HepG2 (cell line): ENCODE data around the gene COL27A1. TPM values are rescaled to one million over a fixed set of nuclear protein-coding genes. Genes with fewer than 3 reads are reported as not detected.

Experiments
- AGO2 ChIP-seq: fragments of 200-400 bp; formaldehyde crosslinking; optimal IDR thresholded peaks from 2 replicates; pipeline ENCODE3; 2017; ENCODE audit warnings: mild to moderate bottlenecking, low read depth, low read length, moderate library complexity
- ATF2 ChIP-seq: sonication (generic); formaldehyde crosslinking; IDR thresholded peaks from 2 replicates; pipeline ENCODE4 v1.4.0; 2020; ENCODE audit warnings: missing genetic modification reagents
- BRD4 ChIP-seq: sonication (generic); formaldehyde crosslinking; IDR thresholded peaks from 2 replicates; pipeline ENCODE4 v1.4.0; 2020; ENCODE audit warnings: missing genetic modification reagents
- KAT7 ChIP-seq: IDR thresholded peaks from 2 replicates; pipeline ENCODE4 v1.6.1; 2018; ENCODE audit warnings: borderline replicate concordance, missing compliant biosample characterization
- NFKBIZ ChIP-seq: IDR thresholded peaks from 2 replicates; pipeline ENCODE4 v1.6.1; 2018; ENCODE audit warnings: missing genetic modification reagents, missing compliant biosample characterization
- NRL ChIP-seq: sonication (generic); formaldehyde crosslinking; IDR thresholded peaks from 2 replicates; pipeline ENCODE4 v1.5.0; 2020; ENCODE audit warnings: missing genetic modification reagents, mild to moderate bottlenecking, moderate library complexity, borderline replicate concordance
- RBM39 ChIP-seq: fragments of 200-400 bp; formaldehyde crosslinking; IDR thresholded peaks from one replicate; pipeline ENCODE4 v1.6.1; 2018; ENCODE audit warnings: antibody characterized with exemption, mild to moderate bottlenecking, low read depth, low read length; ENCODE audit not compliant: poor library complexity, severe bottlenecking
- RXRB ChIP-seq: IDR thresholded peaks from 2 replicates; pipeline ENCODE4 v1.6.1; 2016; ENCODE audit warnings: borderline replicate concordance, missing genetic modification reagents, missing compliant biosample characterization
- U2AF2 ChIP-seq: fragments of 200-400 bp; formaldehyde crosslinking; IDR thresholded peaks from 2 replicates; pipeline ENCODE4 v1.6.1; 2017; ENCODE audit warnings: low read depth, mild to moderate bottlenecking, low read length
- XRCC5 ChIP-seq: fragments of 200-400 bp; formaldehyde crosslinking; optimal IDR thresholded peaks from 2 replicates; pipeline ENCODE3; 2017; ENCODE audit warnings: mild to moderate bottlenecking, low read length
- ZBTB38 ChIP-seq: sonication (generic); formaldehyde crosslinking; IDR thresholded peaks from 2 replicates; pipeline ENCODE4 v1.5.1; 2020; ENCODE audit warnings: mild to moderate bottlenecking, missing genetic modification reagents
- ZNF264 ChIP-seq: sonication (generic); formaldehyde crosslinking; IDR thresholded peaks from 2 replicates; pipeline ENCODE4 v1.4.0; 2020; ENCODE audit warnings: missing genetic modification reagents
- ZNF468 ChIP-seq: sonication (generic); formaldehyde crosslinking; IDR thresholded peaks from 2 replicates; pipeline ENCODE4 v1.8.0; 2022; ENCODE audit warnings: mild to moderate bottlenecking, moderate library complexity, missing genetic modification reagents
- ZNF569 ChIP-seq: sonication (generic); formaldehyde crosslinking; IDR thresholded peaks from 2 replicates; pipeline ENCODE4 v1.5.0; 2020; ENCODE audit warnings: mild to moderate bottlenecking, missing genetic modification reagents, moderate library complexity, borderline replicate concordance
- ZNF879 ChIP-seq: sonication (generic); formaldehyde crosslinking; IDR thresholded peaks from 2 replicates; pipeline ENCODE4 v1.8.1; 2023; ENCODE audit warnings: missing genetic modification reagents
- polyA plus RNA-seq, 8 experiments: library from polyadenylated mRNA; depleted of rRNA in 3 of 8; stranded (reverse) in 7 of 8; unstranded in 1 of 8; fragments of >200 nt; fragmentation: Illumina TruSeq in 4 of 8; extraction: Trizol in 4 of 8; gene quantifications; 2 replicates each; pipeline versions ENCODE4 v1.2.1 to v1.2.3, GENCODE V29; 2011 to 2016; ENCODE audit warnings: low read depth in 4 of 8, missing spikeins in 1 of 8, mixed read lengths in 1 of 8; ENCODE audit not compliant: insufficient read depth in 1 of 8
- total RNA-seq, 5 experiments: library from RNA; depleted of rRNA; stranded (reverse); fragments of >200 nt; fragmentation: Illumina TruSeq; extraction: Trizol; gene quantifications; 2 replicates each; pipeline ENCODE4 v1.2.3, GENCODE V29; 2016; ENCODE audit warnings: low read depth in 1 of 5
- TF ChIP-seq, protein P1 (sequence below): sonication (generic); formaldehyde crosslinking; IDR thresholded peaks from 2 replicates; pipeline ENCODE4 v1.4.0; 2020; ENCODE audit warnings: missing genetic modification reagents, borderline replicate concordance
- TF ChIP-seq, protein P2 (sequence below), 2 experiments: fragments of 450-650 bp in 1 of 2; sonication (generic) in 1 of 2; formaldehyde crosslinking; IDR thresholded peaks; 2 replicates each; pipeline versions ENCODE4 v1.5.0 to v1.8.0; 2020 to 2022; ENCODE audit warnings: mild to moderate bottlenecking in 1 of 2, missing genetic modification reagents in 1 of 2
- TF ChIP-seq, protein P3 (sequence below): sonication (generic); formaldehyde crosslinking; IDR thresholded peaks from 2 replicates; pipeline ENCODE4 v1.5.0; 2020; ENCODE audit warnings: mild to moderate bottlenecking, missing genetic modification reagents, borderline replicate concordance
- TF ChIP-seq, protein P4 (sequence below): IDR thresholded peaks from 2 replicates; pipeline ENCODE4 v1.6.1; 2018; ENCODE audit warnings: missing genetic modification reagents, mild to moderate bottlenecking, missing compliant biosample characterization

The COL27A1 gene
- total and polyA plus RNA-seq, 2 of the 13 experiments (the other 11 are each of a cell fraction or from before 2014, with no cell fraction given), result 71.3 to 89.1 TPM

DNA sequence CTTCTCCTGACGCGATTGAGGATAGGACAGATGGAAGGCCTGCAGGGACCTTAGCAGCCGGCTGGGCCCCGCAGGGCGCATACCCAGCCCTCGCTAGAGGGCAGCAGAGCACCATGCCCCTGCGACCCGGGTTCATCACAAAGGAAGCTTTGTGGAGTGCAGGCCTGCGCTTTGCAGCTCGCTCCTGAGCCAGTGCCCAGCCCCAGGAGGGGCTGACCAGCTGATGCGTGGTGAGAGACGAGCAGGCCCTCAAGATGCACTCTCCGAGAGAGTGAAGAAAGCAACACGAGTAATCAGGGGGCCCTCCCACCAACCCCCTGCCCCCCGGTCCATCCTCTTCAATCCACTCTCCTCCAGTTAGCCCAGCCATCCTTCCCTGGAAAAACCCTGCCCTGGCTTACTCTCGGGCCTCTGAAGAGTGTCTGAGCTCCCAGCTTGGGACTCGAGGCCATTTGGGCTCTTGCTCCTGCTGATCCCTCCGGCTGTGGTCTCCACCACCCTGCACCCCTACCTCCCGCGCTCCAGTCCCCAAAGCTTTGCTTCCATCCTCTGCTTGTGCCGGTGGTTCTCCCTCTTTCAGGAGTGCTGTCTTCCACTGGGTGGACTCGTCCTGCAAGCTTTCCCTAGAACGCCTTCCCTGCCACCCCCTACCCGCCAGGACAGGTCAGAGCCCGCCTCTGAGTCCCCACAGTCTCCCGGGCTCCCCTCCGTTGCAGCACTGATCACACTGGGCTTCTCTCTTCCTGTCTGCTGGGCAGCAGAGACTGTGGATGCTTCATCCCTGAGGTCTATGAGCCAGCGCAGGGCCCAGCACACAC, 47.1 kb upstream of the COL27A1 start (continued):
- no peak for TF ChIP-seq BRD4
- TF ChIP-seq, protein P1, sequence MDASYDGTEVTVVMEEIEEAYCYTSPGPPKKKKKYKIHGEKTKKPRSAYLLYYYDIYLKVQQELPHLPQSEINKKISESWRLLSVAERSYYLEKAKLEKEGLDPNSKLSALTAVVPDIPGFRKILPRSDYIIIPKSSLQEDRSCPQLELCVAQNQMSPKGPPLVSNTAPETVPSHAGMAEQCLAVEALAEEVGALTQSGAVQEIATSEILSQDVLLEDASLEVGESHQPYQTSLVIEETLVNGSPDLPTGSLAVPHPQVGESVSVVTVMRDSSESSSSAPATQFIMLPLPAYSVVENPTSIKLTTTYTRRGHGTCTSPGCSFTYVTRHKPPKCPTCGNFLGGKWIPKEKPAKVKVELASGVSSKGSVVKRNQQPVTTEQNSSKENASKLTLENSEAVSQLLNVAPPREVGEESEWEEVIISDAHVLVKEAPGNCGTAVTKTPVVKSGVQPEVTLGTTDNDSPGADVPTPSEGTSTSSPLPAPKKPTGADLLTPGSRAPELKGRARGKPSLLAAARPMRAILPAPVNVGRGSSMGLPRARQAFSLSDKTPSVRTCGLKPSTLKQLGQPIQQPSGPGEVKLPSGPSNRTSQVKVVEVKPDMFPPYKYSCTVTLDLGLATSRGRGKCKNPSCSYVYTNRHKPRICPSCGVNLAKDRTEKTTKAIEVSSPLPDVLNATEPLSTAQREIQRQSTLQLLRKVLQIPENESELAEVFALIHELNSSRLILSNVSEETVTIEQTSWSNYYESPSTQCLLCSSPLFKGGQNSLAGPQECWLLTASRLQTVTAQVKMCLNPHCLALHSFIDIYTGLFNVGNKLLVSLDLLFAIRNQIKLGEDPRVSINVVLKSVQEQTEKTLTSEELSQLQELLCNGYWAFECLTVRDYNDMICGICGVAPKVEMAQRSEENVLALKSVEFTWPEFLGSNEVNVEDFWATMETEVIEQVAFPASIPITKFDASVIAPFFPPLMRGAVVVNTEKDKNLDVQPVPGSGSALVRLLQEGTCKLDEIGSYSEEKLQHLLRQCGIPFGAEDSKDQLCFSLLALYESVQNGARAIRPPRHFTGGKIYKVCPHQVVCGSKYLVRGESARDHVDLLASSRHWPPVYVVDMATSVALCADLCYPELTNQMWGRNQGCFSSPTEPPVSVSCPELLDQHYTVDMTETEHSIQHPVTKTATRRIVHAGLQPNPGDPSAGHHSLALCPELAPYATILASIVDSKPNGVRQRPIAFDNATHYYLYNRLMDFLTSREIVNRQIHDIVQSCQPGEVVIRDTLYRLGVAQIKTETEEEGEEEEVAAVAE (CRISPR knock-in tag), result no peak
- TF ChIP-seq ZNF879 (CRISPR knock-in tag), result no peak
- no peak for TF ChIP-seq KAT7 (CRISPR knock-in tag)
- no peak for TF ChIP-seq U2AF2
- TF ChIP-seq, protein P2, sequence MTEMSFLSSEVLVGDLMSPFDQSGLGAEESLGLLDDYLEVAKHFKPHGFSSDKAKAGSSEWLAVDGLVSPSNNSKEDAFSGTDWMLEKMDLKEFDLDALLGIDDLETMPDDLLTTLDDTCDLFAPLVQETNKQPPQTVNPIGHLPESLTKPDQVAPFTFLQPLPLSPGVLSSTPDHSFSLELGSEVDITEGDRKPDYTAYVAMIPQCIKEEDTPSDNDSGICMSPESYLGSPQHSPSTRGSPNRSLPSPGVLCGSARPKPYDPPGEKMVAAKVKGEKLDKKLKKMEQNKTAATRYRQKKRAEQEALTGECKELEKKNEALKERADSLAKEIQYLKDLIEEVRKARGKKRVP (CRISPR knock-in tag; IDR thresholded peaks at IDR 0.05), result no peak
- peak; percentile 66; the same call in 1 of the 2 replicates for TF ChIP-seq RXRB (CRISPR knock-in tag)
- TF ChIP-seq NRL (CRISPR knock-in tag), result 0 out of 2 replicates have a peak, but pooled peaks have one; percentile 39
- TF ChIP-seq AGO2, result no peak
- peak; percentile 87 for TF ChIP-seq RBM39
- TF ChIP-seq ZNF264 (CRISPR knock-in tag), result no peak
- TF ChIP-seq, protein P3, sequence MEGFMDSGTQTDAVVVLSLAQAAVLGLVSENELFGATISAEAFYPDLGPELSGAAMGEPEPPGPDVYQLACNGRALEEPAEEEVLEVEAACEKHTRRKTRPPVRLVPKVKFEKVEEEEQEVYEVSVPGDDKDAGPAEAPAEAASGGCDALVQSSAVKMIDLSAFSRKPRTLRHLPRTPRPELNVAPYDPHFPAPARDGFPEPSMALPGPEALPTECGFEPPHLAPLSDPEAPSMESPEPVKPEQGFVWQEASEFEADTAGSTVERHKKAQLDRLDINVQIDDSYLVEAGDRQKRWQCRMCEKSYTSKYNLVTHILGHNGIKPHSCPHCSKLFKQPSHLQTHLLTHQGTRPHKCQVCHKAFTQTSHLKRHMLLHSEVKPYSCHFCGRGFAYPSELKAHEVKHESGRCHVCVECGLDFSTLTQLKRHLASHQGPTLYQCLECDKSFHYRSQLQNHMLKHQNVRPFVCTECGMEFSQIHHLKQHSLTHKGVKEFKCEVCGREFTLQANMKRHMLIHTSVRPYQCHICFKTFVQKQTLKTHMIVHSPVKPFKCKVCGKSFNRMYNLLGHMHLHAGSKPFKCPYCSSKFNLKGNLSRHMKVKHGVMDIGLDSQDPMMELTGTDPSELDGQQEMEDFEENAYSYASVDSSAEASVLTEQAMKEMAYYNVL (CRISPR knock-in tag), result no peak
- peak; percentile 70; the same call in 1 of the 2 replicates for TF ChIP-seq ATF2 (CRISPR knock-in tag)
- peak; percentile 75 for TF ChIP-seq XRCC5
- TF ChIP-seq, protein P4, sequence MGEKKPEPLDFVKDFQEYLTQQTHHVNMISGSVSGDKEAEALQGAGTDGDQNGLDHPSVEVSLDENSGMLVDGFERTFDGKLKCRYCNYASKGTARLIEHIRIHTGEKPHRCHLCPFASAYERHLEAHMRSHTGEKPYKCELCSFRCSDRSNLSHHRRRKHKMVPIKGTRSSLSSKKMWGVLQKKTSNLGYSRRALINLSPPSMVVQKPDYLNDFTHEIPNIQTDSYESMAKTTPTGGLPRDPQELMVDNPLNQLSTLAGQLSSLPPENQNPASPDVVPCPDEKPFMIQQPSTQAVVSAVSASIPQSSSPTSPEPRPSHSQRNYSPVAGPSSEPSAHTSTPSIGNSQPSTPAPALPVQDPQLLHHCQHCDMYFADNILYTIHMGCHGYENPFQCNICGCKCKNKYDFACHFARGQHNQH, result peak; percentile 71; the same call in 1 of the 2 replicates
- peak; percentile 83 for TF ChIP-seq ZBTB38 (CRISPR knock-in tag)
- no peak for TF ChIP-seq ZNF569
- no peak for TF ChIP-seq ZNF468
- TF ChIP-seq NFKBIZ, result 0 out of 2 replicates have a peak, but pooled peaks have one; percentile 27
